NCI-H2227 treated with DMSO at 0.1 percent for 48 hours (cell line): ENCODE measurements around the gene NLRP4.
"Not testable (repeated sequence)": the region's sequence is repeated elsewhere in the genome, so short reads cannot be mapped to it uniquely, and the experiment has no call there.

Source experiments
- DNase-seq: peaks from one replicate; lab custom pipeline; 2025; lab: John Stamatoyannopoulos, UW

The NLRP4 gene

GRCh38 chr19:55877211-55877610, 40.9 kb downstream of the NLRP4 start:
- DNase-seq, result no peak

GRCh38 chr19:55882626-55883025, 46.3 kb downstream of the NLRP4 start:
- DNase-seq, result no peak

DNA sequence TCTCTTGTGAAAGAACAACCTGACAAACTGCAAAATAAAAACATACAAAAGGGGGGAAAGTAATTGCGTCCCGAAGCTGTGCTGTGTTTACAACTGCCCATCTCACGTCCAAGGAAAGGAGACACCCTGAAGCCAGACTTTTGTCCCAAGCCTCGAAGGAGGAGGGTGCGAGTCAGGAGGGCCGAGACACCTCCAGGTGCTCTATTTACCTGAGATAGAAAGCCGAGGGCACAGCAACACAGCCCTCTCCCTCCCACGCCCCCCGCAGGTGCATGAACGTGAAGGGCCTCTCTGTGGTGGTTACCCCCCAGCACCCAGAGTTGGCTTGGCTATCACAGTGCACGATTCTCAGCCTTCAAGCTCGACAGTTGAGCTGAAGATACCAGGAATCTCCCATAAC, 62.6 kb downstream of the NLRP4 start:
- DNase-seq, result no peak

DNA sequence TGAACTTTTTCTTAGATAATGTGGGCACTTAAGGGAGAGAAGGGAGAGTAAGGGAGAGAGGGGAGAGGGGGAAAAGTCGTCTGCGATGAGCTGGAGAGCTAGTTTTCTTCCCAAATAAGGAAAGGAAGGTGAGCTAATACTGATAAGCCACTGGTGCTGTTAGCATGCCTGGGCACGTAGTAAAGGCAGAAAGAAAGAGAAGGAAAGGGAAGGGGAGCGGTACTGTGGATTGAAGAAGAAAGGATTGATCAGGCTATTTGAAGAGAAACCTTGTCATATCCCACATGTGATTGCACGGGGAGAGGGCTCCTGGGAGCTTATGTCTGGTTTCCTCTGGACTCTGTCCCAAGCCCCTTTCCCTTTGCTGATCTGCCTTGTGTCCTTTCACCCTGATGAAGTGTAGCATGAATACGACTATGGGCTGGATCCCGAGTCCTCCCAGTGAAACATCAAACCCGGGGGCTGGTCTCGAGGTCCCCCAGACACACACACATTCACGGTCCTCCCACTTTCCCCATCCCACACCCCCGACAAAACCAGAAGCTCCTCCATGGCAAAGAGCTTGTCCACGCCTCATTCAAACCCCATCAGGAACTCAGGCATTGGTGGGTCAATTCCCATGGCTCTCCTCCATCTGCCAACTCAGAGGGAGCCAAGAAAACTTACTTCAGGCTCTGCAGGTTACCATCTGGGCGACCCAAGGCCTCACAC, 65.2 kb downstream of the NLRP4 start:
- DNase-seq, result no peak

- no peak for DNase-seq
These were observed 65.9 kb downstream of the NLRP4 start for GRCh38 chr19:55902080-55902751.

GRCh38 chr19:55907286-55907685, 70.9 kb downstream of the NLRP4 start:
- DNase-seq, result no peak

- no peak for DNase-seq
These were observed 71.4 kb downstream of the NLRP4 start for GRCh38 chr19:55907746-55908145.

- DNase-seq, result no peak
These were observed 73.5 kb downstream of the NLRP4 start for GRCh38 chr19:55909801-55910200.

DNA sequence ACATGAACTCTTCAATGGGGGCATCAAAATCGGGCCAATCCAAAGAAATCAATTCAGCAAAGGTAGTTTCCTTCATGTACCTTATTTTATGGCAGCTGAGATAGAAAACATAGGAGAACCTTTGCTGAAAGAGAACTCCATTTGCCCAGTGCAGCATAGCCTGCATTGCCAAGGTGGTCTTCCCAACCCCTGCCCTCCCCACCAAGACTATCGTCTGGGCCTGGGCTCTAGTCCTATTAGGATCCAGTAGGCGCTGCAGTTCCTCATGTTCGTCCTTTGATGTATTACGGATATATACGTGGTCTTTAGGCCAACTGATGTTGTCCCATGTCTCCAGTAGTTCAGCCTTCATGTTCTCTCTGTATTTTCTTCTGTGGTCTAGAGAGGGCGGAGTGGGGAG, 76.6 kb downstream of the NLRP4 start:
- DNase-seq, result no peak

- no peak for DNase-seq
These were observed 77.4 kb downstream of the NLRP4 start for GRCh38 chr19:55913643-55914268.

- no peak for DNase-seq
These were observed 87.2 kb downstream of the NLRP4 start for GRCh38 chr19:55923556-55923955.

GRCh38 chr19:55927991-55928390, 91.7 kb downstream of the NLRP4 start:
- DNase-seq, result no peak

DNA sequence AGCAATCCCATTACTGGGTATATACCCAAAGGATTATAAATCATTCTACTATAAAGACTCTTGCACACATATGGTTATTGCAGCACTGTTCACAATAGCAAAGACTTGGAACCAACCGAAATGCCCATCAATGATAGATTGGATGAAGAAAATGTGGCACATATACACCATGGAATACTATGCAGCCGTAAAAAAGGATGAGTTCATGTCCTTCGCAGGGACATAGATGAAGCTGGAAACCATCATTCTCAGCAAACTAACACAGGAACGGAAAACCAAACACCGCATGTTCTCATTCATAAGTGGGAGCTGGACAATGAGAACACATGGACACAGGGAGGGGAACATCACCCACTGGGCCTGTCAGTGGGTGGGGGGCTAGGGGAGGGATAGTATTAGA, 92.9 kb downstream of the NLRP4 start:
- DNase-seq, result not testable (repeated sequence)

GRCh38 chr19:55930996-55931515, 94.7 kb downstream of the NLRP4 start:
- DNase-seq, result no peak
